Lung (tissue), 12 donors: ENCODE results near the gene CMTR1. TPM values are rescaled to one million over a fixed set of nuclear protein-coding genes. Genes with fewer than 3 reads are reported as not detected.

Experiments used
- ATAC-seq: fragments of 200-7000 bp; cut with Tn5 transposase; one replicate; pipeline ENCODE4 v1.9.1; 2020; ENCODE audit warnings: moderate number of reproducible peaks; ENCODE audit not compliant: insufficient read depth, low FRiP score
- DNase-seq, 3 donors: peaks; one replicate each; pipeline ENCODE4 v3.0.0-alpha.2; 2013 to 2017
- H3K27ac ChIP-seq, 2 donors: one replicate each; pipeline ENCODE4 v1.5.1; 2013; ENCODE audit warnings: mild to moderate bottlenecking in 2 of 2, moderate library complexity in 2 of 2, control low read depth in 1 of 2, inconsistent platforms in 1 of 2, low read depth in 1 of 2, low read length in 1 of 2
- H3K27me3 ChIP-seq, 3 donors: one replicate each; pipeline ENCODE4 v1.5.1; 2013; ENCODE audit warnings: low read length in 2 of 3; ENCODE audit not compliant: control insufficient read depth in 3 of 3, insufficient read depth in 3 of 3
- H3K36me3 ChIP-seq, 4 donors: one replicate each; pipeline ENCODE4 v1.5.1; 2013; ENCODE audit warnings: low read length in 4 of 4, mild to moderate bottlenecking in 1 of 4, moderate library complexity in 1 of 4; ENCODE audit not compliant: control insufficient read depth in 4 of 4, insufficient read depth in 4 of 4
- H3K4me1 ChIP-seq, 5 donors: one replicate each; pipeline ENCODE4 v1.5.1; 2013; ENCODE audit warnings: low read length in 5 of 5, mild to moderate bottlenecking in 2 of 5, moderate library complexity in 1 of 5; ENCODE audit not compliant: control insufficient read depth in 5 of 5, insufficient read depth in 5 of 5
- H3K4me3 ChIP-seq: one replicate; pipeline ENCODE4 v1.5.1; 2013; ENCODE audit warnings: mild to moderate bottlenecking, control low read depth, moderate library complexity
- H3K9ac ChIP-seq, 2 donors: one replicate each; pipeline ENCODE4 v1.5.1; 2013; ENCODE audit warnings: low read length in 2 of 2, control low read depth in 1 of 2; ENCODE audit not compliant: insufficient read depth in 1 of 2
- H3K9me3 ChIP-seq, 4 donors: one replicate each; pipeline ENCODE4 v1.5.1; 2013; ENCODE audit warnings: low read length in 3 of 4, mild to moderate bottlenecking in 1 of 4, moderate library complexity in 1 of 4; ENCODE audit not compliant: control insufficient read depth in 4 of 4, insufficient read depth in 3 of 4
- WGBS, 2 donors: extraction: QIAGEN DNeasy Blood & Tissue Kit; methylation state at CpG; one replicate each; pipeline ENCODE4 v1.1.7; 2013; 5-methylcytosine and 5-hydroxymethylcytosine counted together
- polyA plus RNA-seq, 2 donors: library from polyadenylated mRNA; stranded (reverse); fragments of 200-250 nt; gene quantifications; one replicate each; pipeline ENCODE4 v1.2.1, GENCODE V29; 2013
- total RNA-seq, 2 donors: library from RNA; depleted of rRNA in 1 of 2; stranded (reverse); fragments of >200 nt in 1 of 2; gene quantifications; one replicate each; pipeline ENCODE4 v1.2.1, GENCODE V29; 2014 to 2021
- TF ChIP-seq, protein P1 (sequence below): IDR thresholded peaks from 2 replicates; pipeline ENCODE4 v1.5.1; 2012; ENCODE audit warnings: mild to moderate bottlenecking; ENCODE audit errors: control extremely low read depth, extremely low read depth
- donor health status: control.
- donor health status: control.
- donor health status: Bipolar disorder and iron deficiency.
- donor health status: healthy.
- donor health status: DM: yes; HTN: yes; CAD: no.

The CMTR1 gene
- total and polyA plus RNA-seq, 4 donors: 18.8 to 39.3 (median 26.6) TPM

DNA sequence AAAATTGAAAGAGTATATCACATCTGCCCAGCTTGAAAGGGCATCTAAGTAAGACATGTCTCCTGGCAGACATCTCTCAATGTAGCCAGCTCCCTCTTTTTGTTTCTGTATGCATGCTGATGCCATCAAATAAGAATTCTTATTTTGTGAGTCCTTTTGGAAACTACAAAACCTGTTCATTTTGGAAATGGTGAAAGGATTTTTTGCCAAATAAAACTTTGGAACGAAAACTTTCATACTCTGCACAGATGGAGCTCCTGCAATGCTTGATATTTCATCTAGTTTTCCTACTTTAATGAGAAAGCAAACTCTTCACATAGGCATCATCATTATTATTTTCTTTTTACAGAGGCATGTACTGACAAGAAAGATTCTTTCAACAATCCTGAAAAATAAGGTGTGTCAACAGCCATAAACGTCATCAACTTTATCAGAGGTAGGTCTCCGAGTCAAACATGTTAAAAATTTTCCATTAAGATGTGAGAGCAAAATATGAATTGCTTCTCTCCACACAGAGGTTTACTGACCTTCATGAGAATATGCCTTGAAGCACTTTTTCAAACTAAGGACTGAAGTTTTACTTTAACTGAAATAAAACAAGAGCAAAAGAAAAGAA is 26.2 kb upstream of the CMTR1 start:
- 61 to 80% methylated on average over 3 of the region's 3 CpGs for WGBS, 2 donors
- no peaks in the 10 kb centered on the region for H3K9me3 ChIP-seq
- TF ChIP-seq, protein P1, sequence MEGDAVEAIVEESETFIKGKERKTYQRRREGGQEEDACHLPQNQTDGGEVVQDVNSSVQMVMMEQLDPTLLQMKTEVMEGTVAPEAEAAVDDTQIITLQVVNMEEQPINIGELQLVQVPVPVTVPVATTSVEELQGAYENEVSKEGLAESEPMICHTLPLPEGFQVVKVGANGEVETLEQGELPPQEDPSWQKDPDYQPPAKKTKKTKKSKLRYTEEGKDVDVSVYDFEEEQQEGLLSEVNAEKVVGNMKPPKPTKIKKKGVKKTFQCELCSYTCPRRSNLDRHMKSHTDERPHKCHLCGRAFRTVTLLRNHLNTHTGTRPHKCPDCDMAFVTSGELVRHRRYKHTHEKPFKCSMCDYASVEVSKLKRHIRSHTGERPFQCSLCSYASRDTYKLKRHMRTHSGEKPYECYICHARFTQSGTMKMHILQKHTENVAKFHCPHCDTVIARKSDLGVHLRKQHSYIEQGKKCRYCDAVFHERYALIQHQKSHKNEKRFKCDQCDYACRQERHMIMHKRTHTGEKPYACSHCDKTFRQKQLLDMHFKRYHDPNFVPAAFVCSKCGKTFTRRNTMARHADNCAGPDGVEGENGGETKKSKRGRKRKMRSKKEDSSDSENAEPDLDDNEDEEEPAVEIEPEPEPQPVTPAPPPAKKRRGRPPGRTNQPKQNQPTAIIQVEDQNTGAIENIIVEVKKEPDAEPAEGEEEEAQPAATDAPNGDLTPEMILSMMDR: no peak

DNA sequence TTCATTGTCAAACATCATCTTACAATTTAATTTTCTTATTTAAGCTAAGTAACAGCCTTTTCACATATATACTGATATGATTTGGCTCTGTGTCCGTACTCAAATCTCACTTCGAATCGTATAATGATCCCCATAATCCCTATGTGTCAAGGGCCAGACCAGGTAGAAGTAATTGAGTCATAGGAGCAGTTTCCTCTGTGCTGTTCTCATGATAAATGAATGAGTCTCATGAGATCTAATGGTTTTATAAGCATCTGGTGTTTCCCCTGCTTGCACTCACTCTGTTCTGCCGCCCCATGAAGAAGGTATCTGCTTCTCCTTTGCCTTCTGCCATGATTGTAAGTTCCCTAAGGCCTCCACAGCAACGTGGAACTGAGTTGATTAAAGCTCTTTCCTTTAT is 25.1 kb upstream of the CMTR1 start:
- TF ChIP-seq, protein P1: no peak
- no peaks in the 10 kb centered on the region for H3K9me3 ChIP-seq
- H3K4me3 ChIP-seq: no peak overlapping the region
- WGBS, 2 donors: 81 to 84% methylated on average over 5 of the region's 5 CpGs
- no peak for ATAC-seq
- H3K36me3 ChIP-seq: no peaks in the 10 kb centered on the region
- H3K27ac ChIP-seq: no peak overlapping the region
- H3K27me3 ChIP-seq: no peaks in the 10 kb centered on the region
- H3K9ac ChIP-seq: no peak overlapping the region
- H3K4me1 ChIP-seq: no peaks in the 10 kb centered on the region
- DNase-seq: no peak

More for the DNA sequence above, 26.2 kb upstream of the CMTR1 start:
- DNase-seq (no peak), ATAC-seq (no peak)
- Histone ChIP-seq H3K4me1 (no peaks in the 10 kb centered on the region), H3K4me3 (no peak overlapping the region), H3K36me3 (no peaks in the 10 kb centered on the region), H3K27ac (no peak overlapping the region), H3K9ac (no peak overlapping the region), H3K27me3 (no peaks in the 10 kb centered on the region)

DNA sequence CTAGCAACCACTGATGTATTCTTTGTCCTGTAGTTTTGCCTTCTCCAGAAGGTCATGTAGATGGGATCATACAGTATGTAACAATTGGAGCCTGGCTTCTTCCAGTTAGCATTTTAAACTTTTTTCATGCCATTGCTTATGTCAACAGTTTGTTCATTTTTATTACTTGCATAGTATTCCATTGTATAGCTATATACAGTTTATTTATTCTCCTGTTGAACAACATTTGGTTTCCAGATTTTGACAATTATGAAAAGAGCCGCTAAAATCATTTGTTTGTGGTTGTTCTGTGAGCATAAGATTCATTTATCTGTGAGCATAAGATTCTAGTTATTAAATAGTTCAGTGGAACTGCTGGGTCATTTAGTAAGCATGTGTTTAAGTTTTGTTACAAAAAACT is 23.5 kb upstream of the CMTR1 start:
- ATAC-seq: no peak
- H3K27me3 ChIP-seq: no peaks in the 10 kb centered on the region
- H3K9me3 ChIP-seq: no peaks in the 10 kb centered on the region
- TF ChIP-seq, protein P1: no peak
- no peaks in the 10 kb centered on the region for H3K36me3 ChIP-seq
- H3K4me1 ChIP-seq: no peaks in the 10 kb centered on the region
- WGBS, 2 donors: 92 to 94% methylated on average over 1 of the region's 1 CpG
- no peak overlapping the region for H3K4me3 ChIP-seq
- no peak overlapping the region for H3K9ac ChIP-seq
- DNase-seq: no peak
- no peak overlapping the region for H3K27ac ChIP-seq

DNA sequence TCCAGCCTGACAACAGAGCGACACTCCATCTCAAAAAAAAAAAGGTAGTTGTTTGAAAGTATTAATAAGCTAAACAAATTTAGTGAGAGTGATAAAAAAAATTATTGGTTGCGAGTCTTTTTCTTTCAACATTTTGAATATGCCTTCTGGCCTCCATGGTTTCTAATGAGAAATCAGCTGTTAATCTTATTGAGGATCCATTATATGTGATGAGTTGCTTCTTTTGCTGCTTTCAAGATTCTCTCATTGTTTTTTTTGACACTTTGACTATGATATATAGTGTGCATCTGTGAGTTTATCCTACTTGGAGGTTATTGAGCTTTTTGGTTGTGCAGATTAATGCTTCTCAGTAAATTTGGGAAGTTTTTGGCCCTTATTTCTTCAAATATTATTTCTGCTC is 15.6 kb upstream of the CMTR1 start:
- Histone ChIP-seq H3K27me3 (no peaks in the 10 kb centered on the region), H3K9ac (no peak overlapping the region), H3K9me3 (no peaks in the 10 kb centered on the region), H3K27ac (no peak overlapping the region), H3K36me3 (no peaks in the 10 kb centered on the region), H3K4me3 (no peak overlapping the region), H3K4me1 (no peaks in the 10 kb centered on the region)
- ATAC-seq: no peak
- 73 to 99% methylated on average over 2 of the region's 2 CpGs for WGBS, 2 donors
- no peak for DNase-seq
- TF ChIP-seq, protein P1: no peak
